Activated gamma-delta T cell treated with anti-CD3 and anti-CD28 coated beads, Interleukin-2, amount 50 U/mL, for 16 hours (primary cell): ENCODE measurements around the gene ZNRD2.
"Not testable (repeated sequence)": the region's sequence is repeated elsewhere in the genome, so short reads cannot be mapped to it uniquely, and the experiment has no call there.

Source experiments
- DNase-seq: peaks from one replicate; pipeline ENCODE4 v3.0.0-alpha.2; 2020; ENCODE audit warnings: low read depth

ZNRD2 gene

GRCh38 chr11:65555693-65556231 lies 14.5 kb upstream of the ZNRD2 start:
- DNase-seq: no peak

- no peak for DNase-seq
Observed at GRCh38 chr11:65556470-65557279, 13.6 kb upstream of the ZNRD2 start.

- DNase-seq: no peak
Observed at GRCh38 chr11:65557280-65558001, 12.8 kb upstream of the ZNRD2 start.

GRCh38 chr11:65558002-65558929 lies 12.0 kb upstream of the ZNRD2 start, which contains the start of gene LTBP3:
Gene LTBP3 (minus strand): TSS chr11:65558359. CDS start chr11:65557959, 400 bp downstream.
- no peak for DNase-seq

GRCh38 chr11:65558930-65559509 lies 11.3 kb upstream of the ZNRD2 start:
- no peak for DNase-seq

- no peak for DNase-seq
Observed at GRCh38 chr11:65559535-65559934, 10.7 kb upstream of the ZNRD2 start.

- no peak for DNase-seq
Observed at GRCh38 chr11:65559951-65560537, 10.2 kb upstream of the ZNRD2 start.

- no peak for DNase-seq
Observed at GRCh38 chr11:65560555-65561418, 9.5 kb upstream of the ZNRD2 start.

GRCh38 chr11:65562020-65562419 lies 8.3 kb upstream of the ZNRD2 start:
- no peak for DNase-seq

GRCh38 chr11:65562788-65563187 lies 7.5 kb upstream of the ZNRD2 start:
- DNase-seq: no peak

- no peak for DNase-seq
Observed at GRCh38 chr11:65563601-65564000, 6.7 kb upstream of the ZNRD2 start.

GRCh38 chr11:65564879-65565559 lies 5.3 kb upstream of the ZNRD2 start:
- not testable (repeated sequence) for DNase-seq

- DNase-seq: no peak
Observed at GRCh38 chr11:65565624-65566453, 4.4 kb upstream of the ZNRD2 start.

GRCh38 chr11:65569164-65569972 lies 909 bp upstream of the ZNRD2 start:
- DNase-seq: no peak

GRCh38 chr11:65571420-65571819 lies 1.1 kb downstream of the ZNRD2 start:
- DNase-seq: no peak

- no peak for DNase-seq
Observed at GRCh38 chr11:65571940-65572339, 1.7 kb downstream of the ZNRD2 start.

GRCh38 chr11:65572356-65573051 lies 2.2 kb downstream of the ZNRD2 start, which contains the start of gene FAM89B:
Gene FAM89B (plus strand): TSS chr11:65572538. CDS start chr11:65572670, 132 bp downstream.
- peak; percentile 75 for DNase-seq
